Erythroblast (primary cell): ENCODE data around the gene ZPBP2.
A peak's percentile ranks its signal among the peaks of the same experiment; 100 is the strongest.

Experiments
- DNase-seq, 2 experiments: peaks; one replicate each; lab custom pipeline; 2025; lab: John Stamatoyannopoulos, UW
- GATA1 ChIP-seq: IDR thresholded peaks from 2 replicates; pipeline ENCODE4 v1.6.1; 2011; ENCODE audit warnings: low read depth, mild to moderate bottlenecking, control low read depth, low read length, moderate library complexity
- POLR2A ChIP-seq: IDR thresholded peaks from 2 replicates; pipeline ENCODE4 v1.6.1; 2011; ENCODE audit warnings: mild to moderate bottlenecking, low read length

Gene ZPBP2

GRCh38 chr17:39867880-39868553 is at the start of gene ZPBP2:
Gene ZPBP2 (plus strand): TSS chr17:39868202. CDS start chr17:39868355, 153 bp downstream.
- DNase-seq = no peak
- TF ChIP-seq POLR2A = no peak
- no peak for TF ChIP-seq GATA1

GRCh38 chr17:39818358-39819000 is 49.5 kb upstream of the ZPBP2 start:
- TF ChIP-seq GATA1 = no peak
- no peak for TF ChIP-seq POLR2A
- no peak for DNase-seq

GRCh38 chr17:39820541-39820940 is 47.5 kb upstream of the ZPBP2 start:
- TF ChIP-seq GATA1 (no peak), POLR2A (no peak)
- no peak for DNase-seq

GRCh38 chr17:39820987-39821386 is 47.0 kb upstream of the ZPBP2 start:
- no peak for DNase-seq
- TF ChIP-seq POLR2A (no peak), GATA1 (no peak)

GRCh38 chr17:39822051-39822451 is 46.0 kb upstream of the ZPBP2 start:
- TF ChIP-seq POLR2A = no peak
- TF ChIP-seq GATA1 = no peak
- DNase-seq = no peak

- peak in 1 of 2 experiments; percentile 6 for DNase-seq
- TF ChIP-seq POLR2A = no peak
Observed at GRCh38 chr17:39823407-39824054, 44.5 kb upstream of the ZPBP2 start.

GRCh38 chr17:39826334-39826733 is 41.7 kb upstream of the ZPBP2 start:
- no peak for TF ChIP-seq POLR2A
- no peak for TF ChIP-seq GATA1
- no peak for DNase-seq

- TF ChIP-seq POLR2A = no peak
- no peak for TF ChIP-seq GATA1
- no peak for DNase-seq
Observed at GRCh38 chr17:39828443-39828842, 39.6 kb upstream of the ZPBP2 start.

- no peak for TF ChIP-seq GATA1
- TF ChIP-seq POLR2A = no peak
Observed at GRCh38 chr17:39831588-39831987, 36.4 kb upstream of the ZPBP2 start.

GRCh38 chr17:39834017-39834416 is 34.0 kb upstream of the ZPBP2 start:
- TF ChIP-seq POLR2A (no peak), GATA1 (no peak)
- no peak for DNase-seq

More at GRCh38 chr17:39831588-39831987, 36.4 kb upstream of the ZPBP2 start:
- no peak for DNase-seq

- TF ChIP-seq POLR2A (no peak), GATA1 (no peak)
- DNase-seq = no peak
Observed at GRCh38 chr17:39835038-39835786, 32.8 kb upstream of the ZPBP2 start.

GRCh38 chr17:39836117-39836516 is 31.9 kb upstream of the ZPBP2 start:
- TF ChIP-seq POLR2A (no peak), GATA1 (no peak)
- DNase-seq = no peak

- no peak for DNase-seq
- TF ChIP-seq GATA1 = no peak
- no peak for TF ChIP-seq POLR2A
Observed at GRCh38 chr17:39838057-39838456, 29.9 kb upstream of the ZPBP2 start.
